ENCODE measurements around the gene ZNF530. TPM values are rescaled to one million over a fixed set of nuclear protein-coding genes. Genes with fewer than 3 reads are reported as not detected.

ZNF530 gene
- total RNA-seq, 2 donors from 2014 or later = 5.6 to 10.1 TPM

DNA sequence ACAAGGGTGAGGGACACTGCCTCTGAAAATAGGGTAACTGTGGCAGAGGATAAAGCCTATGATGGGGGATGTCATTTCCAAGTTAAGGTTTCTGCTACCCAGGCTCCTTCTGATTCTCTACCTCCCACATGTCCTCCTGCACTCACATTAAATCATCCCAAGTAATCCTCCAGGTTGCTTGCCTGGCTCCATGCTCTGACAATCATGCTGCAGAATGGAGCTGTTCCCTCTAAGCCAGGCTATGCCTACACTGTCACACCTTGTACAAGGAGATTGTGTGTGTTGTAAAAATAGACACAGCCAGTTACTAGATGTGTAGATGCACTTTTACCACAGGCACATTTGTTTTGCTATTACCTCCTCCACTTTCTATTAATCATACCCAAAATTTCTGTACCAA is 29.0 kb upstream of the ZNF530 start:
- H3K9ac ChIP-seq (ENCODE audit: extremely low read depth, low read length, poor library complexity, severe bottlenecking) = no peak overlapping the region
- no peaks in the 10 kb centered on the region for H3K27me3 ChIP-seq (ENCODE audit: control insufficient read depth, insufficient read depth, low read length, poor library complexity, severe bottlenecking)
- Mint-ChIP-seq H3K27ac (no peak overlapping the region), H3K4me3 (no peak overlapping the region), H3K4me1 (no peaks in the 10 kb centered on the region), H3K9me3 (peaks cover 100% of the 10 kb centered on the region), H3K27me3 (ENCODE audit: insufficient read depth) (peaks cover 4% of the 10 kb centered on the region), H3K36me3 (ENCODE audit: low read depth) (peaks cover 62% of the 10 kb centered on the region)
- peak; percentile 2 for DNase-seq
- H3K4me3 ChIP-seq (ENCODE audit: low read length) = no peak overlapping the region
- TF ChIP-seq, protein P1, sequence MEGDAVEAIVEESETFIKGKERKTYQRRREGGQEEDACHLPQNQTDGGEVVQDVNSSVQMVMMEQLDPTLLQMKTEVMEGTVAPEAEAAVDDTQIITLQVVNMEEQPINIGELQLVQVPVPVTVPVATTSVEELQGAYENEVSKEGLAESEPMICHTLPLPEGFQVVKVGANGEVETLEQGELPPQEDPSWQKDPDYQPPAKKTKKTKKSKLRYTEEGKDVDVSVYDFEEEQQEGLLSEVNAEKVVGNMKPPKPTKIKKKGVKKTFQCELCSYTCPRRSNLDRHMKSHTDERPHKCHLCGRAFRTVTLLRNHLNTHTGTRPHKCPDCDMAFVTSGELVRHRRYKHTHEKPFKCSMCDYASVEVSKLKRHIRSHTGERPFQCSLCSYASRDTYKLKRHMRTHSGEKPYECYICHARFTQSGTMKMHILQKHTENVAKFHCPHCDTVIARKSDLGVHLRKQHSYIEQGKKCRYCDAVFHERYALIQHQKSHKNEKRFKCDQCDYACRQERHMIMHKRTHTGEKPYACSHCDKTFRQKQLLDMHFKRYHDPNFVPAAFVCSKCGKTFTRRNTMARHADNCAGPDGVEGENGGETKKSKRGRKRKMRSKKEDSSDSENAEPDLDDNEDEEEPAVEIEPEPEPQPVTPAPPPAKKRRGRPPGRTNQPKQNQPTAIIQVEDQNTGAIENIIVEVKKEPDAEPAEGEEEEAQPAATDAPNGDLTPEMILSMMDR (conservative IDR thresholded peaks at IDR 0.05) = no peak
- no peak overlapping the region for H3K27ac ChIP-seq (ENCODE audit: low read depth, low read length)
- peaks cover 100% of the 10 kb centered on the region for H3K9me3 ChIP-seq (ENCODE audit: control insufficient read depth, low read length)
- no peaks in the 10 kb centered on the region for H3K4me1 ChIP-seq (ENCODE audit: control insufficient read depth, insufficient read depth, low read length)
- H3K36me3 ChIP-seq (ENCODE audit: control insufficient read depth, insufficient read depth, low read length) = peaks cover 49% of the 10 kb centered on the region

DNA sequence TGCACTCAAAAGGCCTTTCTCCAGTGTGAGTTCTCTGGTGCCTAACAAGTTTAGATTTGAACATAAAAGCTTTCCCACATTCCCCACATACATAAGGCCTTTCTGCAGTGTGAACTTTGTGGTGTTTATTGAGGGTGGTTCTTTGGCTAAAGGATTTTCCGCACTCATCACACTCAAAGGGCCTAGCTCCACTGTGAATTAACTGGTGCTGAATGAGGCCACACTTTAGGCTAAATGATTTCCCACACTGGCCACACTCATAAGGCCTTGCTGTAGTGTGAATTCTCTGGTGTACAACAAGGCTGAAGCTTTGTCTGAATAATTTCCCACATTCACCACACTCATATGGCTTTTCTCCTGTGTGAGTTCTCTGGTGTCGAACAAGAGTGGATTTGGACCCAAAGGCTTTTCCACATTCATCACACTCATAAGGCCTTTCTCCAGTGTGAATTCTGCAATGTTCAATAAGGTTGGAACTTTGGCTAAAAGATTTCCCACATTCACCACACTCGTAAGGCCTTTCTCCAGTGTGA is 27.2 kb upstream of the ZNF530 start:
- H3K27me3 Mint-ChIP-seq (ENCODE audit: insufficient read depth) = peaks cover 2% of the 10 kb centered on the region
- Histone ChIP-seq H3K9me3 (ENCODE audit: control insufficient read depth, low read length) (peaks cover 100% of the 10 kb centered on the region), H3K27ac (ENCODE audit: low read depth, low read length) (no peak overlapping the region), H3K4me1 (ENCODE audit: control insufficient read depth, insufficient read depth, low read length) (no peaks in the 10 kb centered on the region), H3K36me3 (ENCODE audit: control insufficient read depth, insufficient read depth, low read length) (peaks cover 67% of the 10 kb centered on the region), H3K27me3 (ENCODE audit: control insufficient read depth, insufficient read depth, low read length, poor library complexity, severe bottlenecking) (no peaks in the 10 kb centered on the region), H3K4me3 (ENCODE audit: low read length) (peak overlapping the region; percentile 66), H3K9ac (ENCODE audit: extremely low read depth, low read length, poor library complexity, severe bottlenecking) (no peak overlapping the region)
- H3K9me3 Mint-ChIP-seq = peaks cover 100% of the 10 kb centered on the region
- no peaks in the 10 kb centered on the region for H3K4me1 Mint-ChIP-seq
- no peak overlapping the region for H3K4me3 Mint-ChIP-seq
- no peak for DNase-seq
- TF ChIP-seq, protein P1 (conservative IDR thresholded peaks at IDR 0.05) = no peak
- H3K36me3 Mint-ChIP-seq (ENCODE audit: low read depth) = peaks cover 75% of the 10 kb centered on the region
- no peak overlapping the region for H3K27ac Mint-ChIP-seq
- 92% methylated on average over 3 of the region's 3 CpGs; no CpG with 5 or more reads in 1 of the 2 experiments for WGBS, 2 experiments (ENCODE audit: insufficient coverage in 1 of 2, insufficient read length in 1 of 2)

DNA sequence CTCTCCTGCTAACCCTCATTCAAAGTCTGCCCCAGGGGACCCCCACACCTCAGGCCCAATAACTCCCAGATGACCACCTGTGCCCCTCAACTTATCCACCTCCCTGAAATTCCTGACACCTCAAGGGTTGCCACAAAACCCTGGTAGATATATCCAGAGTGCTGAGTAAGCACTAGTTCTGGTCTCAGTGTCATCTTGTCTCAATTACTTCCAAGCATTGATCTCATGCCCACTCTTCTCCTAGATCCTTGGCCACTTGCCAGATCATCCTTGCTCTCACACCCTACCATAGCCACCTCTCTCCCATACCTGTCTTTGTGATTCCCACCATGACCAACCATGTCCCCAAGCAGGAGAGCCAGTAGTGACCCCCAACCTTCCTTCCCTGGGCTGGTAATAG is 23.0 kb upstream of the ZNF530 start:
- TF ChIP-seq, protein P1 (conservative IDR thresholded peaks at IDR 0.05) = no peak
- H3K4me3 Mint-ChIP-seq = peak overlapping the region; percentile 71
- Histone ChIP-seq H3K27ac (ENCODE audit: low read depth, low read length) (no peak overlapping the region), H3K9me3 (ENCODE audit: control insufficient read depth, low read length) (peaks cover 72% of the 10 kb centered on the region), H3K9ac (ENCODE audit: extremely low read depth, low read length, poor library complexity, severe bottlenecking) (no peak overlapping the region), H3K36me3 (ENCODE audit: control insufficient read depth, insufficient read depth, low read length) (peaks cover 61% of the 10 kb centered on the region), H3K4me3 (ENCODE audit: low read length) (peak overlapping the region; percentile 94), H3K4me1 (ENCODE audit: control insufficient read depth, insufficient read depth, low read length) (no peaks in the 10 kb centered on the region), H3K27me3 (ENCODE audit: control insufficient read depth, insufficient read depth, low read length, poor library complexity, severe bottlenecking) (no peaks in the 10 kb centered on the region)
- H3K27me3 Mint-ChIP-seq (ENCODE audit: insufficient read depth) = peaks cover 9% of the 10 kb centered on the region
- DNase-seq = no peak
- no peak overlapping the region for H3K27ac Mint-ChIP-seq
- no peaks in the 10 kb centered on the region for H3K4me1 Mint-ChIP-seq
- H3K36me3 Mint-ChIP-seq (ENCODE audit: low read depth) = peaks cover 65% of the 10 kb centered on the region
- H3K9me3 Mint-ChIP-seq = peaks cover 96% of the 10 kb centered on the region
